Superior temporal gyrus (tissue), 1 donor: ENCODE data around the gene SMARCC2.
A peak's percentile ranks its signal among the peaks of the same experiment; 100 is the strongest.

Experiments used
- DNase-seq: peaks from one replicate; pipeline ENCODE4 v3.0.0-alpha.2; 2016; ENCODE audit errors: extremely low spot score

SMARCC2 gene

DNA sequence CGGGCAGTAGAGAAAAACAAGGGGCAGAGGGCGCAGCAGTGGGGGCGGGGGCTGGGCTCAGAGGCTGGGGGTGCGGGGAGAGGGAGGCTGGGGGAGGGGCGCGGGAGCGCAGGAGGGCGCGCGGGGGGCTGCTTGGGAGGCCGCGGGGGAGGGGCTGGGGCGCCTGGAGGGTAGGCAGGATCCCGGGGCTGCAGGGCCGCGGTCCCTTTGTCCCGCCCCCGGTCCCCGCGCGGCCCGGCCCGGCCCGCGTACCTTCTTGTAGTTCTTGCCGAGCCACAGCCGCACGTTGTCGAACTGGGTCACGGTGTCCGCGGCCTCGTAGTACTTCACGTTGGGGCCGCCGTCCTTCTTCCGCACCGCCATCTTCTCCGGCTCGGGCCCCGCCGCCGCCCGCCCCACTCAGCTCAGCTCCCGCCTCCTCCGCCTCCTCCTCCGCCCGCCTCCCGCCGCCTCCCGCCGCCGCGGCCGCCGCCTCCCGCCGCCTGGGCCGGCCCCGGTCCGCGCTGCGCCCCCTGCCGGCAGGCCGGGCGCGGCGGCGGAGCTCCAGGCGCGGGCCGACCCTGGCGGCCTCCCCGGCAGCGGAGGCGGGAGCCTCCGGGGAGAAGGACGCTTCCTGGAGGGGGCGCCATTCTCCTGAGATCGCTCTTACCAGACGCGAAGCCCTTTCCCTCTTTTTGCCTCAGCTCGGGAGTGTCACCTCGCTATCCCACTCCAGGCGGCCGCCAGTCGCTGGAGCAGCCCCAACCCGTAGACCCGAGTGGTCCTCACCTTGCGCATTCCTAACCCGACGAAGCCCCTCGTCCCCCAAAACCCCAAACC lies at the start of gene SMARCC2:
SMARCC2 (minus strand) TSS at position 385 of the 819 bp plus-strand sequence; CDS start at position 363, 22 bp downstream.
- DNase-seq, result peak; percentile 77

DNA sequence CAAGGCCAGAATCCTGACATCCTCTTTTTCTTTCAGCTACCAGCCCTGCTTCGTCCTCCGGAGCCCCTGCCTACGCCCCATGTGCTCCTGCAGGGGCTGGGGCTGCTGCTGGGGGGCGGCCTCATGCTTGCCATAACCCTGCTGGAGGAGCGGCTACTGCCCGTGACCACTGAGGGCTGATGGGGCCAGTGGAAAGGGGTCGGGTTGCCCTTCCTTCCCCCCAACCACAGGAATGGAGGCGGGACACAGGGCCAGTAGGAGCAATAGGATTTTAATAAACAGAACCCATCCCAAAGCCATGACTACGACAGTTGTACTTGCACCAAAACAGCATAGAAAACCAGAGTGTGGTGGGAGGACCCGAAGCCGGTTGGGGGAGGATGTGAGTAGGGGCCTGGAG lies 48.3 kb upstream of the SMARCC2 start:
- no peak for DNase-seq

- DNase-seq, result no peak
Measured at GRCh38 chr12:56236985-56237384, 47.7 kb upstream of the SMARCC2 start.

DNA sequence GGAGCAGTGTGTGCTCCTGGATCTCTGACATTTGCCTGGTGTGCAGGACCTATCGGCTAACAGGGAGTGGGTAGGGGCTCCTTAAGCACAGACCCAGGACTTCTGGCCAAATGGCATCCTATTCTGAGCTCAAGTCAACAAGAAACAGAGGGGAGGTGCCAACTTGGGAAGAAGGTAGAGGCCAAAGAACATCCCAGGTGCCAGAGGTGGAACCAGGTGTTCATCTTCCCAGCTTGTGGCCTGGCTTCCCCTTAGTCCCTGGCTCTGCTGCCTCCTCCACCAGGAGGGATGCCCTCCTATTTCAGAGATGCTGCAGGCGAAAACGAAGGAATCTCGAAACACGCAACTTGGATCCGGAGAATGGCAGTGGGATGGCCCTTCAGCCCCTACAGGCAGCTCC lies 46.8 kb upstream of the SMARCC2 start:
- DNase-seq, result no peak

- no peak for DNase-seq
Measured at GRCh38 chr12:56234746-56235436, 45.6 kb upstream of the SMARCC2 start.

GRCh38 chr12:56231184-56231582 lies 41.9 kb upstream of the SMARCC2 start:
- DNase-seq, result no peak

DNA sequence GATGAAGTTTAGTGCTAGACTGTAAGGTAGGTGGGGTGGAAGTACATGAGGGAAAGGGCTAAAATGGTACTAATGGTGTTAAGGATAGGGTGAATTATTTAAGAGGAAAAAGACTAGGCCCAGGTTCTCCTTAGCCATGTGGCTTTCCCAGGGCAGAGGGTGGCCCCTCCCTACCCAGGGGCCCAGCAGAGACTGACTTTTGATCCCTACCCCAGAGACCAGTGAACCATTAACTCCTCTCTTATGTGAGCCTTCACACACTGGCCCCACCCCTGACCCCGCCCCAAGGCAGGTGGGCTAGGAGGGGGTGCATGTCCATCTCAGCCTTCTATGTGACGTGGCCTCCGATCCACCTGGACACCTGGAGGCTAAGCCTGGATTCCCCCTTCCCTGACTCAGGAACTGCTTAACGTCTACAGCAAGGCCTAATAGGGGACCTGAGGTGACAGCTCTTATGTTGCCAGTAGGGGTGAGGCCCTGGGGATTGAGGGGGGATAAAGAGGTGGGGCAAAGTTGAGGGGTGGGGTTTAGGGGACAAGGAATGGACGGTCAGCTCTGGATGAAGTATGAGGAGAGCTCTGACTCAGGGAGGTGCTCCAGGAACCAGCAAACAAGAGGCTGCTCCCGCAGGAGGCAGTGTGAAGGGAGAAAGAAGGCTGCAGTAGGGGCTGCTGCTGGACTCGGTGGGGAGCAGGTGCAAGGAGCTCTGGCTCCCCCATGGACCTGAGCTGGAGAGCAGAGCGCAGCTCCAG lies 41.3 kb upstream of the SMARCC2 start:
- no peak for DNase-seq

- no peak for DNase-seq
Measured at GRCh38 chr12:56229916-56230431, 40.7 kb upstream of the SMARCC2 start, which contains the start of gene SLC39A5. SLC39A5 (plus strand) TSS chr12:56230051; CDS start chr12:56231275, 1,224 bp downstream.

- no peak for DNase-seq
Measured at GRCh38 chr12:56229082-56229481, 39.8 kb upstream of the SMARCC2 start.

DNA sequence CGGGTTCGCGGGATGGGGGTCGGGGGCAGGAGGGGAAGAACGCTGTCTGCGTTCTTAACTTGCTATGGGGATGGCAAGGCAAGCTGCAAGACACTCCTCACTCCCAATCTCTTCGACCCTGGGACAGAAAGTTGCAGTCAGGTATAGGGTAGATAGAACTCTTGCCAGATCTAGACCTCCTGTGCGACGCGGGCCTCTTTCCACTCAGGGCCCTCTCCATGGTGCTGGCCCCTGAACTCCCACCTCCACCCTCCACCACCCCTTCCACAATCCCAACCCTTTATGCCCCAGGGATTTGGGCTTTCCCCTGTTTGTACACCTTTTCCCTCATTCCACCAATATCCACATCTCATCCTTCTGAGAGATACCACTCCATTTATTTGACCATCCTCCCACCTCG lies 35.7 kb upstream of the SMARCC2 start:
- no peak for DNase-seq

- peak; percentile 98 for DNase-seq
Measured at GRCh38 chr12:56224102-56224701, 34.9 kb upstream of the SMARCC2 start, which contains the start of gene NABP2. NABP2 (plus strand) TSS chr12:56224342; CDS start chr12:56224857, 515 bp downstream.

DNA sequence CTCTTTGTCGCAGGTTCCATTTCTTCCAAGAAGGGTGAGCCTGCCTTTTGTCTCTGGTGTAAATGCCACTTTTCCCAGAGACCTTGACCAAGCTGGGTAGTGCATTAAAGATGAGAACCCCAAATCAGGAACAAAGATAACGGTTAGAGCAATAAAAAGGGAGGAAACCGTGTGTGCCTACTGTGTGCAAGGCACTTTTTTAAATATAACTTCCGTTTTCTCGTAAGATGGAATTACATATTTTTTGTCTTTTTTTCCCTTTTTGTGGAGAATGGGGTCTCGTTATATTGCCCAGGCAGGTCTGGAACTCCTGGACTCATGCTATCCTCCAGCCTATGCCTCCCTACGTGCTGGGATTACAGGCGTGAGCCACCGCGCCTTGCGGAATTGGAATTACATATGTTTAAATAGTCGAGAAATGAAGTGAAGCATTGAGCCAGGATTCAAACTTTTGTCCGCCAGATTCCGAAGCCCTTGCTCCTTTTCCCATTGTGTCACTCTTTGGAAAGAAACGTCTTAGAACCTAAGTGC lies 34.4 kb upstream of the SMARCC2 start:
- DNase-seq, result no peak

DNA sequence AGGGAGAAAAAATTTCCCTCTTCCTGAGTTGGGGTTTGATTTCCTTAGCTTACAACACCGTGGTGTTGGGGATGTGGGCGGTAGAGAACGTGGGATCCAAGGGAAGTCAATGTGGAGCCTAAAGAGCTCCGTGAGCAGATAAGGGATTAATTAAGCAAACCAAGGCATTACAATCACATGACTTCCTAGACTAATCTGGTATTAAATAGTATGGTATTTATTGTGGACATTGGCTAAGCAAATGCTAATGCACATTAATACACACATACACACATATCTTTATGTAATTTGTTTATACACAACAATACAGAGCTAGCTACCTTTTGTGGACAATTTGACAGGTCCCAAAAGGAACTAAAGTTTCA lies 33.2 kb upstream of the SMARCC2 start:
- peak; percentile 47 for DNase-seq

DNA sequence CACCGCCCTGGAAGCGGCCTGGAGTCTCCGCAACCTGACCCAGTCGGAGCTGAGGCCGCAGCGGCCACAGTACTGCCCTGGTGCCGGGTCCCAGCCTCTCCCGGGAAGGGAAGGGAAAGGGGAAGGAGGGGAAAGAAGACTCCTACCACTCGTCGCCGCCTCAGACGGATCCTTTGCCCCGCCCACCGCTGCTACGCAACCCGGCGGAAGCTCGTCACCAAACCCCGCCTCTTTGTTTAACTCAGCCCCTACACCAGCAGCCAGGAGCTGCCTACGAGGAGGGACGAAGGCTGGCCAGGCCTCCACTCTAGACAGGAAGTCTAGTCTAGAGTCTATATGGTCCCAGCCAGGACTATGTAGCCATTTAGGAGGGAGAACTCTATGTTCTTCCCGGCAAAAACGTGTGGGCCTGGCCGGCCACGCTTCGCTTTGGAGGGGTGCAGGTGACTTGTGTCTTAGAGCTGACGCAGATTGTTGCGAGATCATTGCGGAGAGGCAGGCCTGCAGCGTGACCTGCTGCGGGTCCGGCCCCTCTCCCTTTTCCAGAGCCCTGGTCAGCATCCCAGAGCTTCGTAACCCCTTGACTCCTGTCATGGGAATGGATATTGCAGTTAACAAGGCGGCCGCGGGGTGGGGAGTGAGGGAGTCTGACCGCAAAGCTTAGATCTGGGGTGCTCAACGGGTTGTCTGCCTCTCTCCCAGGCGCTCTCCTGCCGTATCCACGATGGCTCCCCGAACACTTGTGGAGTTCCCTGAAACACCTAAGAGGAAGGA lies 32.7 kb upstream of the SMARCC2 start, which contains the start of gene RNF41:
RNF41 (minus strand) TSS at position 166 of the 774 bp plus-strand sequence. CDS start 7,875 bp downstream, outside the sequence.
- peak; percentile 99 for DNase-seq

DNA sequence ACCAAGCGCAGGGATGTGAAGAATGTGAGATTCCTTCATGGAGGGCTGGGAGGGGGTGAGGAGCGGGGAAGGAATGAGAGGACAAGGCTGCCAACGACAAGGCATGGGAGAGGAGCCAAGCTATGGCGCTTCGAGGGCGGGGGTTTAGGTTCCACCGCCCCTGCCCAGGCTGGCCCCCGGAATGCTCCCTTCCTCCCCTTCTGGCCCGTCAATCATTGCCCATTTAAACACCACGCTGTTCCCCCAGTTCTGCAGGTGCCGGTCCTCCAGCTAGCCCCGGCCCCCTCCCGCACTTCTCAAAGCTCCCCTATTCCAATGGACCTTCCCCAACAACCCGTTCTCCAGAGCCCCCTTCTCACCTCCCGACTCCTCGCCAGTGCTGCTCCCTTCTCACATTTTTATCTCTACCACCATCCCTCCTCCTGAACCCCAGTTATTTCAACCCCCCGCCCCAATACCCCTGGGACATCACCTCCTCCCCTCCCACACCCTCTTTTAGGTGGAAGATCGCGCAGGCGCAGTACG lies 32.0 kb upstream of the SMARCC2 start:
- peak; percentile 25 for DNase-seq

DNA sequence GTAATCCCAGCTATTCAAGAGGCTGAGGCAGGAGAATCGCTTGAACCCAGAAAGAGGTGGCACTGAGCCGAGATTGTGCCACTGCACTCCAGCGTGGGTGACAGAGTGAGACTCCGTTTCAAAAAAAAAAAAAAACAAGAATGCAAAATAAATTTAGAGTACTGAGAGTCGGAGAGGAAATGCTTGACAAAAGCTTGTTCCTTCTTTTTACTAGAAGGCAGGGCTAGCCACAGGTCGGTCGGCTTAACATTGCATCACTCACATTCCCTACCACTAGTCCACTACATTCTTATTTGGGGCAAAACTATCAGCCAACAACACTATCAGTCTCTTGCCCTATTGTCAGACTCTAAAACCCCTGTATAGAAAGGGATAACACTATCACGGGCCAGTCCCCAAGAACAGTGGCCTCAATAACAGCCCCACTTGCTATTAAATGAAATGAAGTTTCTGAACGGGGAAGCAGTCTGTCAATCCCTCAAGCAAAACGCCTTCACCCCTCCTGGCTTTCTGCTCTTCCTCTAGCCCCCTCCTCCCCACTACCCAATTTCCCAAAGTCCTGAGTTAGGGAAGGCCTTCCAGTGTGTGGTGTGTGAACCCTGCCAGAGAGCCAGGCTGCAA lies 31.4 kb upstream of the SMARCC2 start:
- peak; percentile 16 for DNase-seq

GRCh38 chr12:56219840-56220239 lies 30.6 kb upstream of the SMARCC2 start:
- no peak for DNase-seq

DNA sequence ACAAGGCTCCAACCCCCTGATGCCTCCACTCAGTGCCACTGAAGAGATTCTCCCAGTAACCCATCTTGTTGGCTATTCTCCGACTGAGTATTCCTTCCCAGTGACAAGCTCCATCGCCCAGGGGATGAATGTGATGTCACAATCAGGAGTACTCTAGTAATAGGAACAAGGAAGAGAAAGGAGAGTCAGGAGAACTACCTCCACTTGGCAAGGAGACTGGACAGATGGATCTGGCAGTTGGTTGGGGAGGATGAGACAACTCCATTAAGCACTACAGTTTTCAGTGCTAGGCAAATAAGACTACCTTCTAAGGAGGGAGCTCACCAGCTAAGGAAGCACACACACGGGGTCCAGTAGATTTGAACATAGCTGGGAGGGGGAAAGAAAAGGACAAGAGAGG lies 27.2 kb upstream of the SMARCC2 start:
- no peak for DNase-seq

DNA sequence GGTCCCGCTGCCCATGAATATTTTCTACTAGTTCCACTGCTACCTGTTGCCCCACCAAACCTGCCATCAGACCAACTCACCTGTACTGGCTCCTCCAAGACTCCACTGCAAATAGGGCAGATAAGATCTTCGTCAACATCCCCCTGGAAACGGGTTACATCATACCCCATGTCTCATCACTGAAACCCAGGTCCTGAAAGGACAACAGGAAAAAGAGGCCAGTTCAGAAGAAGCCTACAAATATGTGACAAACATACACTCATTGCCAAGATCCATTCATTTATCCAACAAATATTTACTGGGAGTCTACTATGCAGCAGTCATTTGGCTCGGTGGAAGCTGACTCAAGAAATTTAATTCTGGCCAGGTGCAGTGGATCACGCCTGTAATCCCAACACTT lies 24.6 kb upstream of the SMARCC2 start:
- no peak for DNase-seq

GRCh38 chr12:56212361-56212760 lies 23.1 kb upstream of the SMARCC2 start:
- DNase-seq, result no peak
